Peyer's patch (tissue), 4 donors: ENCODE data around the gene ADAMTSL2.

ENCODE experiments used
- POLR2A ChIP-seq, 2 donors: fragments of 450-650 bp; IDR thresholded peaks; one replicate each; pipeline ENCODE4 v1.5.1; 2017; ENCODE audit warnings: antibody characterized with exemption in 2 of 2, mild to moderate bottlenecking in 2 of 2, moderate library complexity in 2 of 2
- TF ChIP-seq, protein P1 (sequence below), 6 experiments: fragments of 450-650 bp in 4 of 6; fragments of 200-600 bp in 2 of 6; sonication (generic) in 1 of 6; IDR thresholded peaks; one replicate each; pipeline ENCODE4 v1.5.1; 2017 to 2019; ENCODE audit warnings: antibody characterized with exemption in 6 of 6, mild to moderate bottlenecking in 3 of 6, moderate library complexity in 1 of 6

DNA sequence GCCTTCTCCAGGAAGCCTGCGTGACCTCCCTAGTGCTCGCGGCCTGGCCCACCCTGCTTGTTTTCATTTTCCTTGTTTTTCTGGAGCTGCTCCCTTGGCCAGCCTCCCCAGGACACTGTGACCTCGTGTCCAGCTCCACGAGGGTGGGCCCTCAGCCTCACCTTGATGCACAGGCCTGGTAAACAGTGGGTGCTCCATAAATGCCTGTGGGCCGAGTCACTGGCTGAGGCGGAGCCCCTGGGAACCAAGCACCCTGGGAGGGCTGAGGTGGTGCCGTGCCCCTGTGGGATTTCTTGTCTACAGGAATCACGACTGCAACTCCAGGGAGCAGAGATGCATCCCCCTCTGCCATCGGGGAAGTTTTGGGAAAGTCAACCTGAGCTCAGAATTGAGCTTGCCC, 57.5 kb downstream of the ADAMTSL2 start:
- TF ChIP-seq, protein P1, sequence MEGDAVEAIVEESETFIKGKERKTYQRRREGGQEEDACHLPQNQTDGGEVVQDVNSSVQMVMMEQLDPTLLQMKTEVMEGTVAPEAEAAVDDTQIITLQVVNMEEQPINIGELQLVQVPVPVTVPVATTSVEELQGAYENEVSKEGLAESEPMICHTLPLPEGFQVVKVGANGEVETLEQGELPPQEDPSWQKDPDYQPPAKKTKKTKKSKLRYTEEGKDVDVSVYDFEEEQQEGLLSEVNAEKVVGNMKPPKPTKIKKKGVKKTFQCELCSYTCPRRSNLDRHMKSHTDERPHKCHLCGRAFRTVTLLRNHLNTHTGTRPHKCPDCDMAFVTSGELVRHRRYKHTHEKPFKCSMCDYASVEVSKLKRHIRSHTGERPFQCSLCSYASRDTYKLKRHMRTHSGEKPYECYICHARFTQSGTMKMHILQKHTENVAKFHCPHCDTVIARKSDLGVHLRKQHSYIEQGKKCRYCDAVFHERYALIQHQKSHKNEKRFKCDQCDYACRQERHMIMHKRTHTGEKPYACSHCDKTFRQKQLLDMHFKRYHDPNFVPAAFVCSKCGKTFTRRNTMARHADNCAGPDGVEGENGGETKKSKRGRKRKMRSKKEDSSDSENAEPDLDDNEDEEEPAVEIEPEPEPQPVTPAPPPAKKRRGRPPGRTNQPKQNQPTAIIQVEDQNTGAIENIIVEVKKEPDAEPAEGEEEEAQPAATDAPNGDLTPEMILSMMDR (IDR thresholded peaks at IDR 0.05), result no peak
- TF ChIP-seq POLR2A (IDR thresholded peaks at IDR 0.05), result no peak
